Naive B cell (primary cell): ENCODE results near the gene NTSR1. TPM values are rescaled to one million over a fixed set of nuclear protein-coding genes. Genes with fewer than 3 reads are reported as not detected.

Source experiments
- ATAC-seq, 2 donors: fragments of 150-1000 bp; cut with Tn5 transposase; 2 replicates each; pipeline ENCODE4 v1.10.0; 2021; ENCODE audit warnings: low read depth in 2 of 2, mild to moderate bottlenecking in 2 of 2, moderate library complexity in 2 of 2
- DNase-seq: peaks from one replicate; pipeline ENCODE4 v3.0.0; 2022
- H3K27ac Mint-ChIP-seq, 6 donors: one replicate each; pipeline ENCODE4 v1.8.0; 2020 to 2022; ENCODE audit warnings: mild to moderate bottlenecking in 6 of 6, mixed read lengths in 6 of 6, moderate library complexity in 5 of 6, inconsistent platforms in 2 of 6
- H3K27me3 Mint-ChIP-seq, 3 donors: one replicate each; pipeline ENCODE4 v1.8.0; 2021 to 2022; ENCODE audit warnings: mixed read lengths in 3 of 3, mild to moderate bottlenecking in 1 of 3
- H3K36me3 Mint-ChIP-seq, 2 donors: one replicate each; pipeline ENCODE4 v1.8.0; 2020 to 2022; ENCODE audit warnings: mixed read lengths in 2 of 2, inconsistent platforms in 1 of 2, mild to moderate bottlenecking in 1 of 2
- H3K4me1 Mint-ChIP-seq, 3 donors: one replicate each; pipeline ENCODE4 v1.8.0; 2020 to 2022; ENCODE audit warnings: mixed read lengths in 3 of 3, inconsistent platforms in 1 of 3, mild to moderate bottlenecking in 1 of 3, moderate library complexity in 1 of 3
- H3K4me3 Mint-ChIP-seq, 8 donors: one replicate each; pipeline ENCODE4 v1.8.0; 2020 to 2022; ENCODE audit warnings: mild to moderate bottlenecking in 8 of 8, mixed read lengths in 8 of 8, moderate library complexity in 8 of 8, inconsistent platforms in 2 of 8
- H3K9me3 Mint-ChIP-seq, 7 donors: one replicate each; pipeline ENCODE4 v1.8.0; 2020 to 2022; ENCODE audit warnings: mixed read lengths in 7 of 7, mild to moderate bottlenecking in 5 of 7, inconsistent platforms in 2 of 7, moderate library complexity in 1 of 7
- polyA plus RNA-seq, 6 donors: library from polyadenylated mRNA; unstranded; fragments of 300-500 nt; fragmentation: Illumina TruSeq; gene quantifications; one replicate each; pipeline ENCODE4 v1.2.3, GENCODE V29; 2021; ENCODE audit warnings: low read depth in 6 of 6

Gene NTSR1
- polyA plus RNA-seq, 6 donors from 2014 or later: not detected

GRCh38 chr20:62666736-62667529 is 41.7 kb upstream of the NTSR1 start:
- H3K9me3 Mint-ChIP-seq: no peaks in the 10 kb centered on the region
- no peak for ATAC-seq
- no peaks in the 10 kb centered on the region for H3K4me1 Mint-ChIP-seq
- H3K4me3 Mint-ChIP-seq: peak overlapping the region in 2 of 8 donors; percentile 22 to 29
- peak overlapping the region in 2 of 6 donors; percentile 49 to 62 for H3K27ac Mint-ChIP-seq
- no peak for DNase-seq
- H3K36me3 Mint-ChIP-seq: no peaks in the 10 kb centered on the region
- H3K27me3 Mint-ChIP-seq: no peaks in the 10 kb centered on the region

DNA sequence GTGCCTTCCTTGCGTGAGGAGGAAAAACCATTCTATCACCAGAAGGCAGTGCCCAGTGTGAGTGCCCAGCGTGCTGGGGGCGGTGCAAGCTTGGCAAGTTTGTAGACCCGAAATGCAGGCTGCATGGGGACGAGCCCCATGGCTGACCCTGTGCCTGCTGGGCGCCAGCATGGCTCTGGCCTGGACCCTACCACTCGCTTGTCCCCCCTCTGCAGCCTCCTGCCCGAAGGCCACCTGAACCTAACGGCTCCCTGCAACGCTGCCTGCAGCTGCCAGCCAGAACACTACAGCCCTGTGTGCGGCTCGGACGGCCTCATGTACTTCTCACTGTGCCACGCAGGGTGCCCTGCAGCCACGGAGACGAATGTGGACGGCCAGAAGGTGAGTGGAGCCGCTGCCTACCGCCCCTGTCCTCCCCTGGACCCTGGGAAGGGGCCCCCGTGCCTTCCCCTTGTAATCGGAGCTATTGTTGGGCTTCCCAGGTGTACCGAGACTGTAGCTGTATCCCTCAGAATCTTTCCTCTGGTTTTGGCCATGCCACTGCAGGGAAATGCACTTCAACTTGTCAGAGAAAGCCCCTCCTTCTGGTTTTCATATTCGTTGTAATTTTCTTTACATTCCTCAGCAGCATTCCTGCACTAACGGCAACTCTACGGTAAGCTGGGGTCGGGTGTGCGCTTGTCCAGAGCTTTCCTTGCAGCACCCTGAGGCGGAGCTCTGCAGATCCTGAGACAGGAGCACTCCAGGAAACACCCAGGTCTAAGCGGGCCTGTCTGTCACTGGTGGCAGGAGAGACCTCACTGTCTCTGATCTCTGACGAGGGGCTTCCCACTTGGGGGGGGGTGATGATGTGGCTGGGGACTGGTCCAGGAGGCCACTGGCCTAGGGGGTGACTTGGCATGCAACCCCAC is 40.9 kb upstream of the NTSR1 start:
- Mint-ChIP-seq H3K9me3 (no peaks in the 10 kb centered on the region), H3K4me1 (no peaks in the 10 kb centered on the region), H3K36me3 (no peaks in the 10 kb centered on the region), H3K27me3 (no peaks in the 10 kb centered on the region), H3K4me3 (no peak overlapping the region), H3K27ac (no peak overlapping the region)
- DNase-seq: no peak
- ATAC-seq: no peak

DNA sequence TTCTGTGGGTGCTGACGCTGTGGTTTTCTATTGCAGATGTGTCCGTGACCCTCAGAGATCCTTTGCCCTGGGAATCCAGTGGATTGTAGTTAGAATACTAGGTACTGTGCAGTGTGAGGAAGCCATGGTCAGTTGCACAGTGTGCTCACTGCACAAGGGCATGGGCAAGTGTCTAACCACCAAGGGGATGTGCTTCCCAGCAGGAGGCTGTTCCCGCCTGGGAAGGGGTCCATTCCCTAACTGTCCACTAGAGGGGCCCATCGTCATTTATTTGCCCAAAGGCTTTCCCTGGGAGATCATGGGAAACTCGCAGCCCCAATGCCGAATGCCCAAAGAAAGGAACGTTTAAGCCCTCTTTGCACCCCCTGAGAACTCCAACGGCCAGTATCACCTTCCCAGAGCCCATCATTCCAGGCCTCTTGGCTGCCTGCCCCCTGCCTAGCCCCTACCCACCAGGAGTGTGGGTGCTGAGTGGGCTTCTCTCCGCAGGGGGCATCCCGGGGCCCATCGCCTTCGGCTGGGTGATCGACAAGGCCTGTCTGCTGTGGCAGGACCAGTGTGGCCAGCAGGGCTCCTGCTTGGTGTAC is 40.1 kb upstream of the NTSR1 start:
- H3K9me3 Mint-ChIP-seq: no peaks in the 10 kb centered on the region
- H3K27me3 Mint-ChIP-seq: no peaks in the 10 kb centered on the region
- DNase-seq (no peak), ATAC-seq (no peak)
- H3K27ac Mint-ChIP-seq: peak overlapping the region in 1 of 6 donors; percentile 15
- H3K4me3 Mint-ChIP-seq: no peak overlapping the region
- H3K36me3 Mint-ChIP-seq: no peaks in the 10 kb centered on the region
- no peaks in the 10 kb centered on the region for H3K4me1 Mint-ChIP-seq

DNA sequence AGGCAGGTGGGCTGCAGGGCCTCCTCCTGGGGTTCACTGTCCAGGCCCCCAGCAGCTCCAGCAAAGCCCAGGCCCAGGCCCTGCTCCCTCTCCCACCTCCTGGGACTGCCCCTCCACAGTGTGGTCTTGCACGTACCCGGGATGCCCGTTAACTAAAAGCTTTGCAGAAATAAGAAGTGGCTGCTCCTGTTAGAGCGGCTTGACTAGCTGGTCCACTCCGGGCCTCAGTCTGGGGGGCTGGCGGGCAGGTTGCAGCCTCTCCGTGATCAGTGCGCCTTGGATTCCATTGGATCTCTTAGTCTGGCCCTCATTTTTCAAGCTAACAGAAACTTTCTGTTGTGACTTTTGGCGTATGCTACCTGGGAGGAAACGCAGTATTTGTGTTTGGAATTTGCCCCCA is 39.4 kb upstream of the NTSR1 start:
- no peaks in the 10 kb centered on the region for H3K36me3 Mint-ChIP-seq
- peaks cover 0 to 4% (median 0%) of the 10 kb centered on the region in 3 donors for H3K4me1 Mint-ChIP-seq
- H3K27ac Mint-ChIP-seq: no peak overlapping the region
- DNase-seq (no peak), ATAC-seq (no peak)
- H3K4me3 Mint-ChIP-seq: no peak overlapping the region
- H3K9me3 Mint-ChIP-seq: no peaks in the 10 kb centered on the region
- peaks cover 0 to 6% (median 5%) of the 10 kb centered on the region in 3 donors for H3K27me3 Mint-ChIP-seq

DNA sequence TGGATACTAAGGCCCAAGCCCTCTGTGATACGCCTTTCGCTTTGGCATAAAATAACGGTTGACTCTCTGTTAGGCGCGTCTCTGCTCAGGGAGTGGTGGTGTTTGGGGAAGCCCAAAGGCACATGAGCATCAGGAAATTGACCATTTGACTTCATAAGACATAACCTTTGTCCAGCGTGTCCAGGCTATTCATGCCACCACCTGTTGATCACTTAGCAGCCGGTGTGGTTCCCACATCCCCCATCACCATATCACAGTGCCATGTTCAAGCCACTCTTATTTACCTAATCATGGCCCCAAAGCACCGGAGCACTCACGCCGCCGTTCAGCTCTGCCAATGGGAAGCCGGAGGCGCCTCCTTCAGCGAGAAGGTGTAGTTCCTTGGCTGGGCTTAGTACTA is 38.5 kb upstream of the NTSR1 start:
- Mint-ChIP-seq H3K27me3 (peaks cover 0 to 6% (median 5%) of the 10 kb centered on the region in 3 donors), H3K27ac (no peak overlapping the region), H3K4me1 (peaks cover 0 to 4% (median 0%) of the 10 kb centered on the region in 3 donors), H3K9me3 (no peaks in the 10 kb centered on the region), H3K36me3 (no peaks in the 10 kb centered on the region), H3K4me3 (no peak overlapping the region)
- no peak for ATAC-seq
- no peak for DNase-seq

DNA sequence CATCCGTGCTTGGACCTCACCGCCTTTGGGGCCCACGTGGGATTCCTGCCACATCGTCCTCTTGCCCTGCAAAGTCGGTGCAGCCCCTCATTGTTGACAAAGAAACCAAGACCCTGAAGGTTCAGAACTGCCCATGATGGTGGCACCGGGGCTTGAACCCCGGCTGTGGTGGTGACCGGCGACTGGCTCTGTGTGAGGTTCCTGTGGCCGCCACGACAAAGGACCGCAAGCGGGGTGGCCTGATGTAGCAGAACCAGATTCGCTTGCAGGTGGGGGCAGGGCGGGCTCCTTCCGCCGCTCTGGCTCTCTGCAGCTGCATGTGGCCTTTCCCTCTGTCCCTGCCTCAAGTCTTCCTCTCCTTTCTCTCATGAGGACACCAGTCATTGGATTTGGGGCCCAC is 37.6 kb upstream of the NTSR1 start:
- Mint-ChIP-seq H3K4me3 (no peak overlapping the region), H3K9me3 (no peaks in the 10 kb centered on the region), H3K4me1 (peaks cover 0 to 4% (median 0%) of the 10 kb centered on the region in 3 donors), H3K27ac (no peak overlapping the region), H3K27me3 (peaks cover 0 to 6% (median 5%) of the 10 kb centered on the region in 3 donors), H3K36me3 (no peaks in the 10 kb centered on the region)
- DNase-seq (no peak), ATAC-seq (no peak)

DNA sequence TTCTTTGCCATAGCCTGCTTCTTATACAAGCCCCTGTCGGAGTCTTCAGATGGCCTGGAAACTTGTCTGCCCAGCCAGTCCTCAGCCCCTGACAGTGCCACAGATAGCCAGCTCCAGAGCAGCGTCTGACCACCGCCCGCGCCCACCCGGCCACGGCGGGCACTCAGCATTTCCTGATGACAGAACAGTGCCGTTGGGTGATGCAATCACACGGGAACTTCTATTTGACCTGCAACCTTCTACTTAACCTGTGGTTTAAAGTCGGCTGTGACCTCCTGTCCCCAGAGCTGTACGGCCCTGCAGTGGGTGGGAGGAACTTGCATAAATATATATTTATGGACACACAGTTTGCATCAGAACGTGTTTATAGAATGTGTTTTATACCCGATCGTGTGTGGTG is 36.9 kb upstream of the NTSR1 start:
- Mint-ChIP-seq H3K36me3 (no peaks in the 10 kb centered on the region), H3K27me3 (peaks cover 0 to 6% (median 5%) of the 10 kb centered on the region in 3 donors), H3K4me3 (no peak overlapping the region), H3K27ac (peak overlapping the region in 1 of 6 donors; percentile 24), H3K9me3 (no peaks in the 10 kb centered on the region), H3K4me1 (peaks cover 0 to 4% (median 0%) of the 10 kb centered on the region in 3 donors)
- DNase-seq (no peak), ATAC-seq (no peak)

DNA sequence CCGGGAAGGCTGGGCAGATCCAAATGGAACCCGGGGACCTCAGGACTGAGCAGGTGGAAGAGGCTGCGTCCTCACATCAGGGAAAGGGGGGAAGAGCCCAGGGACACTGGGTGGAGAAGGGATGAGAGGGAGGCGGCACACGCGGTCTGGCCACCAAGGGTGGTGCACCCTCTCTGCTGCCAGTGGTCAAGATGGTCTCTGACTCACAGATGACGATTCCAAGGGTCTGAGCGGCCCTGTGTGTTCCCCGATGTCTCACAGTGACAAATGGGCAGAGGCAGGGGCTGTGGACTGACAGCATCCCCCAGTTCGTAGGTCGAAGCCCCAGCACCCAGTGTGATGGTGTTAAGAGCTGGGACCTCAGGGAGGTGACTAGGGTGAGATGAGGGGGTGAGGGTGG is 34.3 kb upstream of the NTSR1 start:
- H3K9me3 Mint-ChIP-seq: no peaks in the 10 kb centered on the region
- H3K4me1 Mint-ChIP-seq: peaks cover 0 to 8% (median 5%) of the 10 kb centered on the region in 3 donors
- H3K27ac Mint-ChIP-seq: no peak overlapping the region
- no peak for ATAC-seq
- H3K4me3 Mint-ChIP-seq: no peak overlapping the region
- no peak for DNase-seq
- no peaks in the 10 kb centered on the region for H3K36me3 Mint-ChIP-seq
- H3K27me3 Mint-ChIP-seq: peaks cover 0 to 10% (median 5%) of the 10 kb centered on the region in 3 donors

- peaks cover 0 to 8% (median 5%) of the 10 kb centered on the region in 3 donors for H3K4me1 Mint-ChIP-seq
- H3K27ac Mint-ChIP-seq: no peak overlapping the region
- H3K27me3 Mint-ChIP-seq: peaks cover 0 to 10% (median 5%) of the 10 kb centered on the region in 3 donors
- ATAC-seq (no peak), DNase-seq (no peak)
- H3K4me3 Mint-ChIP-seq: no peak overlapping the region
- peaks cover 0 to 6% (median 0%) of the 10 kb centered on the region in 7 donors for H3K9me3 Mint-ChIP-seq
- peaks cover 5 to 8% of the 10 kb centered on the region in 2 donors for H3K36me3 Mint-ChIP-seq
Observed at GRCh38 chr20:62675156-62675876, 33.3 kb upstream of the NTSR1 start.

- H3K4me3 Mint-ChIP-seq: no peak overlapping the region
- H3K36me3 Mint-ChIP-seq: peaks cover 5 to 8% of the 10 kb centered on the region in 2 donors
- peaks cover 0 to 10% (median 5%) of the 10 kb centered on the region in 3 donors for H3K27me3 Mint-ChIP-seq
- peaks cover 0 to 8% (median 5%) of the 10 kb centered on the region in 3 donors for H3K4me1 Mint-ChIP-seq
- peaks cover 0 to 7% (median 0%) of the 10 kb centered on the region in 7 donors for H3K9me3 Mint-ChIP-seq
- DNase-seq (no peak), ATAC-seq (no peak)
- no peak overlapping the region for H3K27ac Mint-ChIP-seq
Observed at GRCh38 chr20:62675877-62676260, 32.8 kb upstream of the NTSR1 start.

DNA sequence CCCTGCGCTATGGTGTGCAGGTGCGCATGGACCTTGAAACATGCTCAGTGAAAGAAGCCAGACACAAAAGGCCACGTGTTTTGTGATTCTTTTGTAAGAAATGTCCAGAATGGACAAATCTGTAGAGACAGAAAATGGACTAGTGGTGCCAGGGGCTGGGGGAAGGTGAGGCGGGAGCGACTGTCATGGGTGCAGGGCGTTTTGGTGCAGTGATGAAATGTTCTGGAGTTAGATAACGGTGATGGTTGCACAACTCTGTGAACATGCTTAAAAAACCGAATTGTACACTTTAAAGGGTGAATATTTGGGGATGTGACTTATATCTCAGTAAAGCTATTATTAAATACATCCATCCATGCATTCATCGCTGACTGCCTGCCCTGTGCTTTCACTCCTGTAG is 31.7 kb upstream of the NTSR1 start:
- Mint-ChIP-seq H3K27ac (peak overlapping the region in 1 of 6 donors; percentile 88), H3K9me3 (peaks cover 0 to 7% (median 0%) of the 10 kb centered on the region in 7 donors), H3K36me3 (peaks cover 5 to 8% of the 10 kb centered on the region in 2 donors), H3K27me3 (peaks cover 0 to 14% (median 5%) of the 10 kb centered on the region in 3 donors), H3K4me1 (peaks cover 0 to 8% (median 5%) of the 10 kb centered on the region in 3 donors), H3K4me3 (no peak overlapping the region)
- DNase-seq (no peak), ATAC-seq (no peak)

DNA sequence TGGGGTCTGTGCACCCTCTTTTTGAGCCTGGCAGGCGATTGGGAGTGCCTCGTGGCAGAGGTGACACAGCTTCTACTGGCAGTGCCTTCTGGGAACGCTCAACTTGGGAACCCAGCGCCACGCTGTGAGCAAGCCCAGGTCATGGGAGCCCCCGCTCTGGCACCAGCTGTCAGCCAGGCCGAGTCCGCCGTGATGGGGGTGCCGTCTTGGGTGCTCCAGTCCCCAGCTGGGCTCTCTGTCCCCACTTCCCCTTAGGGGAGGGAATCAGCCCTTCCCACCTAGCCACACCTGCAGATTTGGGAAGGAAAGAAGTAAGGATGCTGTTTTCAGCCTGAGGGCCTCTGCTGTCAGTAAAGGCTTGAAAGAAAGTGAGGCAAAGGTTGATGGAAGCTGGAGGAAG is 31.0 kb upstream of the NTSR1 start:
- peaks cover 5 to 8% of the 10 kb centered on the region in 2 donors for H3K36me3 Mint-ChIP-seq
- no peak overlapping the region for H3K27ac Mint-ChIP-seq
- peaks cover 0 to 8% (median 5%) of the 10 kb centered on the region in 3 donors for H3K4me1 Mint-ChIP-seq
- peaks cover 0 to 7% (median 0%) of the 10 kb centered on the region in 7 donors for H3K9me3 Mint-ChIP-seq
- no peak for DNase-seq
- H3K4me3 Mint-ChIP-seq: no peak overlapping the region
- ATAC-seq: no peak
- peaks cover 0 to 19% (median 5%) of the 10 kb centered on the region in 3 donors for H3K27me3 Mint-ChIP-seq

- ATAC-seq: no peak
Observed at GRCh38 chr20:62678553-62678952, 30.1 kb upstream of the NTSR1 start.

More at GRCh38 chr20:62678553-62678952, 30.1 kb upstream of the NTSR1 start:
- no peak overlapping the region for H3K27ac Mint-ChIP-seq
- H3K36me3 Mint-ChIP-seq: peaks cover 5 to 8% of the 10 kb centered on the region in 2 donors
- peaks cover 0 to 19% (median 5%) of the 10 kb centered on the region in 3 donors for H3K27me3 Mint-ChIP-seq
- peaks cover 0 to 8% (median 5%) of the 10 kb centered on the region in 3 donors for H3K4me1 Mint-ChIP-seq
- no peak for DNase-seq
- H3K4me3 Mint-ChIP-seq: no peak overlapping the region
- H3K9me3 Mint-ChIP-seq: peaks cover 0 to 7% (median 0%) of the 10 kb centered on the region in 7 donors
